Coronary artery (tissue), 2 donors: ENCODE results near the gene MRPS10.
"Not testable (repeated sequence)": the region's sequence is repeated elsewhere in the genome, so short reads cannot be mapped to it uniquely, and the experiment has no call there.

Experiments
- DNase-seq: peaks from one replicate; pipeline ENCODE4 v3.0.0-alpha.2; 2017; ENCODE audit warnings: low spot score
- H3K27ac ChIP-seq, 2 donors: fragments of 200-600 bp; sonication (generic); one replicate each; pipeline ENCODE4 v1.5.1; 2016 to 2019
- H3K4me3 ChIP-seq: fragments of 200-600 bp; sonication (generic); 2 replicates; pipeline ENCODE4 v1.5.1; 2016; ENCODE audit warnings: mild to moderate bottlenecking, moderate library complexity
- TF ChIP-seq, protein P1 (sequence below): fragments of 200-600 bp; sonication (generic); IDR thresholded peaks from one replicate; pipeline ENCODE4 v1.5.1; 2019; ENCODE audit warnings: antibody characterized with exemption

Gene MRPS10

DNA sequence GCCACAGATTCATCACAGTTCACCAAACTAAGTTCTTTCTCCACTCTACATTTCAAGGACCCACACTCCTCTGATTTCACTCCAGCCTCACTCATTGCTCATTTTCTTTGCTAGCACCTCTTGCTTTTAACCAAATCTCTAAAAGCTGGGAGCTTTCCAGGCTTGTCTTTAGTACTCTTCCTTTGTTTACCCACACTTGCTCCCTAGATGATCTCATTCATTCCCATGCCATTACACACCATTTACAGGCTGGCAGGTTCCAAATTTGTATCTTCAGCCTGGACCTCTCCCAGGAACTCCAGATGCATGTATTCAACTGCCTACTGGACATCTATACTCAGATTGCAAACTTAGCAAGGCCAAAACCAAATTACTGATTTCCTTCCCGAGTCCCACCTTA lies 17.6 kb downstream of the MRPS10 start:
- H3K27ac ChIP-seq: peak overlapping the region in 1 of 2 donors; percentile 2
- TF ChIP-seq, protein P1, sequence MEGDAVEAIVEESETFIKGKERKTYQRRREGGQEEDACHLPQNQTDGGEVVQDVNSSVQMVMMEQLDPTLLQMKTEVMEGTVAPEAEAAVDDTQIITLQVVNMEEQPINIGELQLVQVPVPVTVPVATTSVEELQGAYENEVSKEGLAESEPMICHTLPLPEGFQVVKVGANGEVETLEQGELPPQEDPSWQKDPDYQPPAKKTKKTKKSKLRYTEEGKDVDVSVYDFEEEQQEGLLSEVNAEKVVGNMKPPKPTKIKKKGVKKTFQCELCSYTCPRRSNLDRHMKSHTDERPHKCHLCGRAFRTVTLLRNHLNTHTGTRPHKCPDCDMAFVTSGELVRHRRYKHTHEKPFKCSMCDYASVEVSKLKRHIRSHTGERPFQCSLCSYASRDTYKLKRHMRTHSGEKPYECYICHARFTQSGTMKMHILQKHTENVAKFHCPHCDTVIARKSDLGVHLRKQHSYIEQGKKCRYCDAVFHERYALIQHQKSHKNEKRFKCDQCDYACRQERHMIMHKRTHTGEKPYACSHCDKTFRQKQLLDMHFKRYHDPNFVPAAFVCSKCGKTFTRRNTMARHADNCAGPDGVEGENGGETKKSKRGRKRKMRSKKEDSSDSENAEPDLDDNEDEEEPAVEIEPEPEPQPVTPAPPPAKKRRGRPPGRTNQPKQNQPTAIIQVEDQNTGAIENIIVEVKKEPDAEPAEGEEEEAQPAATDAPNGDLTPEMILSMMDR: no peak
- no peak overlapping the region for H3K4me3 ChIP-seq
- no peak for DNase-seq

DNA sequence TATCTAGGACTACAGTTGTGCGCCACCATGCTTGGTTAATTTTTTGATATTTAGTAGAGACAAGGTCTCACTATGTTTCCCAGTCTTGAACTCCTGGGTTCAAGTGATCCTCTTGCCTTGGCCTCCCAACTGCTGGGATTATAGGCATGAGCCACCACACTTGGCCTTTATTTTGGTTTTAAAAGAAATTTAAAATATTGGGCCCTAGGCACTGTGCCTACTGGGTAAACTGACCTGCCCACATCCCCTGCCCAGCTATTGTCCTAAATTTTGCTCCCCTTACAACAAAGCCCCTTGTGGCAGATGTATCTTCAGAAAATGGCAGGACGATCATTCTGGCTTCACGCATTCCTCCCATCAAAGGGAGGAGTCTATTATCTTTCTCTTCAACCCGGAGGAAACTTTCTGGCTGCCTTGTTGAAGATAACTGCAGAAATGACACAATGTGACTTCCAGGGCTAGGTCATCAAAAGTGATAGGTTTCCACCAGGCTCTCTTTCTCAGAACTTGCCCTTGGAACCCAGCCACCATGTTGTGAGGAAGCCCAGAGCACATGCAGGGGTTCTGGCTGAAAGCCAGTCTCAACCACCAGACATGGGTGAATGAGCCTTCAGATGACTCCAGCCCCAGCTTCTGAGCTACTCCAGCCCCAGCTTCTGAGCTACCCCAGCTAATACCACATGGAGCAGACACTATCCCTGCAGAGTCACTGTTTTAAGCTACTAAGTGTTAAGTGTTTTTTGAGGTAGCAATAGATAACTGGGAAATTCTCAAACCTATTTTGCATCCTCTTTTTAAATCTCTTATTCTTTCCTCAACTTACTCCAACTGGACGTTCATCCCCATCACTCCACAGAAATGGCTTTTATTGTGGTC lies 18.3 kb downstream of the MRPS10 start:
- TF ChIP-seq, protein P1: no peak
- no peak overlapping the region for H3K27ac ChIP-seq

DNA sequence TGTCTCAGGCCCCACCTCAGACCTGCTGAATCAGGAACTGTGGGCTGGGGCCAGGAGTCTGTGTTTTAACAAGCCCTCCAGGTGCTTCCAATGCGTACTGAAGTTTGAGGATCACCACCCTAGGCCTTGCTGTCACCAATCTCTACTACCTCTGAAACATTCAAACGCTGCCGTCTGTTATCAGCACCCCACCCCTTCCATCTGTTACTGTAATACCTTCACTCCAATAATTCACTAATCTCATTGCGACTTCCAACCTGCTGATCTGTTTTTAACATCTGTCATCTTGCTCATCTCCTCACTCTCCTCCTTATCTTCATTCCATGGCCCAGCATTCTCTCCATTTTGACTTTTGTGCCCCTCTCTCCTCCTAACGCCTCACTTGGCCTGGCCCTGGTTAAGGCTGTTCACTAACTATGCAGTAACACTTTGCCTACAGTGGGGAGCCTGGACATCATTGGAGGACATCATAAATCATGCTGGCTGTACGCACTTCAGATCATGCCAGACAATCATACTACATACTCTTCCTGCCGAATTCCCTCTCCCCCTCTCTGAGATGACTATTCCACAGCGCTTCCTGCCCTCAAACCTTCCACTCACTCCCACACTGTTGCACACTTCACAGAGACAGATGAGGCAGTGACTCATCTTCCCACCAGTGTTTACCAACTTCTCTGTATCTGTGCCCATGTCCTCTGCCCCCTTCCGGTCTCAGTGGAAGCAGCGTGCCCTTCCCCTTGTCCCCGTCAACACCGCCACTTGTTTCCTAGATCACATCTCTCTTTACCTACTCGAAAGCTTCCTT lies 19.9 kb downstream of the MRPS10 start:
- H3K4me3 ChIP-seq: no peak overlapping the region
- TF ChIP-seq, protein P1: no peak
- no peak for DNase-seq
- H3K27ac ChIP-seq: no peak overlapping the region

More for the DNA sequence above, 18.3 kb downstream of the MRPS10 start:
- no peak overlapping the region for H3K4me3 ChIP-seq
- no peak for DNase-seq

DNA sequence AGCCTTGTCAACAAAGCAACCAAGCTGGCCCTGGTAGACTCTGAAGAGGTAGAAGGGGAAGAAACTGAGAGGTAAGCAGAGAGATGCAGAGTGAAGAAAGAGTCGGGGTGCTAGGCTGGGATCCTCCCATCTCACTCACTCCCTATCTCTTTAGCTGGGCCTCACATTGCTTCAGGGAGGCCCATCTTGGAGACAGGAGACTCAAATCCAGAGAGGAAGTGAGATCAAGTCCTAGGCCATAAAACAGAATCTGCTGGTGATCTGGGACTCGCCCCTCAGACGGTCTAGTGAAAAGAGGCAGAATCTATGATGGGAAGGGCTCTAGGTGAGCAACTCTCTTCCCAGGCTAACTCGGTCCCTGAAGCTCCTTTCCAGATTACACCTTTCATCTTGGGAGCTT lies 22.2 kb downstream of the MRPS10 start:
- TF ChIP-seq, protein P1: no peak
- no peak for DNase-seq
- Histone ChIP-seq H3K4me3 (no peak overlapping the region), H3K27ac (no peak overlapping the region)

DNA sequence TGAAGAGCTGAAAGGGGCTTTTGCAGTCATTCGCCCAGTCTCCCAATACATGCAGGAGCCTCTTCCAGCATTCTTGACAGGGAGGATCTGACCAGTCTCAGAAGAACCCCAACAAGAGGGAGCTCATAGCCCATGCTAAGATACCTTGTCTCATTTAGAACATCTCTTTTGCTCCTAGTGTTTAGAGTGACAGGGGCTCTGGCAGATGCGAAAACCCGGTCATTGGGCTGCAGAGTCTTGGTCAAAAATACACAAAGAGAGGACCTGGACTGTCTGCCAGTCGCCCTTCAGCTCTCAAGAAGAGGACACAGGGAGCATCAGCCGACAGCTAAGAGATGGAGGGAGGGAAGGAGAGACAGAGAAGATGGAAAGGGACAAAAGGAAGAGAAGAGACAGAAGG lies 23.6 kb downstream of the MRPS10 start:
- no peak for DNase-seq
- TF ChIP-seq, protein P1: no peak
- Histone ChIP-seq H3K27ac (no peak overlapping the region), H3K4me3 (no peak overlapping the region)

DNA sequence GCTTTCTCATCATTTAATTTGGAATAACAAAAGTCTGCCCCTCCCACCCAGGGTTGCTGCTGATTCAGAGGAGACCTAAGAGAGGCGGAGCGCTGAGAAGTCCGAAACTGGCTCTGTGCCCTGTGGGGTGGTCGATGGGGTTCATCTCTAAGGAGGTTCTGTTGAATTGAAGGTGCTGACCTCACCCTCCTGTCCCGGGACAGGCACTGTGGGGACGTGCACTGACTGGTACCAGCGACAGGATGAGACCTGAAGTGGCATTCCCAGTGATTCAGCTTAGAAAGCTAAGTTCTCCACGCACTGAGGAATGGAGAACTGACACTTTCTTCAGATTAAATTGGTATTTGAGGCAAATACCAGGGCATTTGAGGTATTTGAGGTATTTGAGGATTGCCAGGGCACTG lies 24.2 kb downstream of the MRPS10 start:
- TF ChIP-seq, protein P1: no peak
- peak overlapping the region in 1 of 2 donors; percentile 16 for H3K27ac ChIP-seq
- no peak for DNase-seq
- peak overlapping the region; percentile 53 for H3K4me3 ChIP-seq

DNA sequence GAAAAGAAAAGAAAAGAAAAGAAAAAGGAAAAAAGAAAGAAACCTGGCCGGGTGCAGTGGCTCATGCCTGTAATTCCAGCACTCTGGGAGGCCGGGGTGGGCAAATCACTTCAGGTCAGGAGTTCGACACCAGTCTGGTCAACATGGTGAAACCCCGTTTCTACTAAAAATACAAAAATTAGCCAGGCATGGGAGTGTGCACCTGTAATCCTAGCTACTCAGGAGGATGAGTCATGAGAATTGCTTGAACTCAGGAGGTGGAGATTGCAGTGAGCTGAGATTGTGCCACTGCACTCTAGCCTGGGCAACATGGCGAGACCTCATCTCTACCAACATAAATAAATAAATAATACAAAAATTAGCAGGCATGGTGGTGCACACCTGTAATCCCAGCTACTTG lies 25.3 kb downstream of the MRPS10 start:
- DNase-seq, H3K4me3 ChIP-seq: not testable (repeated sequence)

More for the DNA sequence above, 25.3 kb downstream of the MRPS10 start:
- H3K27ac ChIP-seq: not testable (repeated sequence)
